Measurements from ENCODE around the gene MTOR.

DNA sequence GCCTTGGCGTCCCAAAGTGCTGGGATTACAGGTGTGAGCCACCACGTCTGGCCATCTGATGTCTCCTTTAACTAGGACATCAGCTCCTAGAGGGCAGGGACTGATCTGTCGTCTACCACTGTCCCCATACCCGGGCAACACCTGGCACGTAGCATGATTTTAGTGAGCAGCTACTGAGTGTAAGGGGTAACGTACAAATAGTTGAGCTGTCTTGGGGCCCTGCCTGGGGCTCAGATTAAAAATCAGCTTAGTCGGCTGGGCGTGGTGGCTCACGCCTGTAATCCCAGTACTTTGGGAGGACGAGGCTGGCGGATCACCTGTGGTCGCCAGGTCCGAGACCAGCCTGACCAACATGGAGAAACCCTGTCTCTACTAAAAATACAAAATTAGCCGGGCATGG, 204.3 kb downstream of the MTOR start:
- TF ChIP-seq GTF2F1 (IDR thresholded peaks at IDR 0.05; ENCODE audit: borderline replicate concordance, low read depth, low read length) (no peak), EP300 (IDR thresholded peaks at IDR 0.05; ENCODE audit: borderline replicate concordance in 1 of 2, low read depth in 2 of 2, low read length in 2 of 2) (no peak), EZH2 (IDR thresholded peaks at IDR 0.05; ENCODE audit: low read depth, low read length, severe bottlenecking) (no peak)
- TF ChIP-seq, protein P1, sequence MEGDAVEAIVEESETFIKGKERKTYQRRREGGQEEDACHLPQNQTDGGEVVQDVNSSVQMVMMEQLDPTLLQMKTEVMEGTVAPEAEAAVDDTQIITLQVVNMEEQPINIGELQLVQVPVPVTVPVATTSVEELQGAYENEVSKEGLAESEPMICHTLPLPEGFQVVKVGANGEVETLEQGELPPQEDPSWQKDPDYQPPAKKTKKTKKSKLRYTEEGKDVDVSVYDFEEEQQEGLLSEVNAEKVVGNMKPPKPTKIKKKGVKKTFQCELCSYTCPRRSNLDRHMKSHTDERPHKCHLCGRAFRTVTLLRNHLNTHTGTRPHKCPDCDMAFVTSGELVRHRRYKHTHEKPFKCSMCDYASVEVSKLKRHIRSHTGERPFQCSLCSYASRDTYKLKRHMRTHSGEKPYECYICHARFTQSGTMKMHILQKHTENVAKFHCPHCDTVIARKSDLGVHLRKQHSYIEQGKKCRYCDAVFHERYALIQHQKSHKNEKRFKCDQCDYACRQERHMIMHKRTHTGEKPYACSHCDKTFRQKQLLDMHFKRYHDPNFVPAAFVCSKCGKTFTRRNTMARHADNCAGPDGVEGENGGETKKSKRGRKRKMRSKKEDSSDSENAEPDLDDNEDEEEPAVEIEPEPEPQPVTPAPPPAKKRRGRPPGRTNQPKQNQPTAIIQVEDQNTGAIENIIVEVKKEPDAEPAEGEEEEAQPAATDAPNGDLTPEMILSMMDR (IDR thresholded peaks at IDR 0.05; ENCODE audit: control extremely low read depth in 1 of 3, insufficient read depth in 1 of 3, low read depth in 1 of 3, low read length in 3 of 3): no peak
- TF ChIP-seq, protein P2, sequence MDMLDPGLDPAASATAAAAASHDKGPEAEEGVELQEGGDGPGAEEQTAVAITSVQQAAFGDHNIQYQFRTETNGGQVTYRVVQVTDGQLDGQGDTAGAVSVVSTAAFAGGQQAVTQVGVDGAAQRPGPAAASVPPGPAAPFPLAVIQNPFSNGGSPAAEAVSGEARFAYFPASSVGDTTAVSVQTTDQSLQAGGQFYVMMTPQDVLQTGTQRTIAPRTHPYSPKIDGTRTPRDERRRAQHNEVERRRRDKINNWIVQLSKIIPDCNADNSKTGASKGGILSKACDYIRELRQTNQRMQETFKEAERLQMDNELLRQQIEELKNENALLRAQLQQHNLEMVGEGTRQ (IDR thresholded peaks at IDR 0.05; ENCODE audit: low read length): no peak
- TF ChIP-seq, protein P3, sequence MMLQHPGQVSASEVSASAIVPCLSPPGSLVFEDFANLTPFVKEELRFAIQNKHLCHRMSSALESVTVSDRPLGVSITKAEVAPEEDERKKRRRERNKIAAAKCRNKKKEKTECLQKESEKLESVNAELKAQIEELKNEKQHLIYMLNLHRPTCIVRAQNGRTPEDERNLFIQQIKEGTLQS (IDR thresholded peaks at IDR 0.05; ENCODE audit: insufficient read depth, low read depth, low read length): no peak

Data from H1 (cell line).